Right renal pelvis (tissue), 4 donors: ENCODE measurements around the gene SATB1. TPM values are rescaled to one million over a fixed set of nuclear protein-coding genes. Genes with fewer than 3 reads are reported as not detected.

ENCODE experiments used
- DNase-seq, 4 donors: peaks; one replicate each; pipeline ENCODE4 v3.0.0-alpha.2; 2013; ENCODE audit warnings: low read depth in 4 of 4, low spot score in 3 of 4, missing footprints in 1 of 4
- polyA plus RNA-seq, 4 donors: library from polyadenylated mRNA; unstranded; fragments of 120-200 nt; gene quantifications; one replicate each; pipeline ENCODE4 v1.2.1, GENCODE V29; 2013; ENCODE audit not compliant: insufficient read length in 4 of 4

SATB1 gene
- polyA plus RNA-seq, 4 donors, result 38.8 to 47.8 (median 43.0) TPM

GRCh38 chr3:18403061-18403460 is 22.1 kb downstream of the SATB1 start:
- no peak for DNase-seq

GRCh38 chr3:18402239-18402799 is 22.8 kb downstream of the SATB1 start:
- no peak for DNase-seq

- DNase-seq, result no peak
Observed at GRCh38 chr3:18401300-18401961, 23.7 kb downstream of the SATB1 start.

GRCh38 chr3:18398448-18398847 is 26.7 kb downstream of the SATB1 start:
- no peak for DNase-seq

GRCh38 chr3:18396428-18396827 is 28.7 kb downstream of the SATB1 start:
- no peak for DNase-seq

- no peak for DNase-seq
Observed at GRCh38 chr3:18394384-18394995, 30.6 kb downstream of the SATB1 start.

- no peak for DNase-seq
Observed at GRCh38 chr3:18393906-18394305, 31.2 kb downstream of the SATB1 start.

GRCh38 chr3:18390024-18390660 is 35.0 kb downstream of the SATB1 start:
- DNase-seq, result no peak

GRCh38 chr3:18389108-18389733 is 35.9 kb downstream of the SATB1 start:
- DNase-seq, result peak in 1 of 4 donors; percentile 12

GRCh38 chr3:18386274-18386890 is 38.8 kb downstream of the SATB1 start:
- DNase-seq, result no peak

GRCh38 chr3:18385706-18386105 is 39.4 kb downstream of the SATB1 start:
- DNase-seq, result no peak

GRCh38 chr3:18382760-18383369 is 42.3 kb downstream of the SATB1 start:
- no peak for DNase-seq

- no peak for DNase-seq
Observed at GRCh38 chr3:18379647-18380046, 45.5 kb downstream of the SATB1 start.

GRCh38 chr3:18378218-18378617 is 46.9 kb downstream of the SATB1 start:
- DNase-seq, result no peak

- DNase-seq, result no peak
Observed at GRCh38 chr3:18376682-18377081, 48.5 kb downstream of the SATB1 start.

GRCh38 chr3:18372786-18373405 is 52.2 kb downstream of the SATB1 start:
- no peak for DNase-seq

GRCh38 chr3:18370672-18371071 is 54.5 kb downstream of the SATB1 start:
- DNase-seq, result no peak

- DNase-seq, result no peak
Observed at GRCh38 chr3:18369551-18370185, 55.5 kb downstream of the SATB1 start.

GRCh38 chr3:18366258-18366657 is 58.9 kb downstream of the SATB1 start:
- no peak for DNase-seq
